IgD-negative memory B cell (primary cell): Measurements from ENCODE around the gene GSX1. TPM values are rescaled to one million over a fixed set of nuclear protein-coding genes. Genes with fewer than 3 reads are reported as not detected.
"Not testable (repeated sequence)": the region's sequence is repeated elsewhere in the genome, so short reads cannot be mapped to it uniquely, and the experiment has no call there.

Experiments
- H3K27ac Mint-ChIP-seq, 3 donors: one replicate each; pipeline ENCODE4 v1.8.0; 2020 to 2022; ENCODE audit warnings: mild to moderate bottlenecking in 3 of 3, mixed read lengths in 3 of 3, moderate library complexity in 1 of 3
- H3K27me3 Mint-ChIP-seq: one replicate; pipeline ENCODE4 v1.8.0; 2021; ENCODE audit warnings: mixed read lengths
- H3K36me3 Mint-ChIP-seq: one replicate; pipeline ENCODE4 v1.8.0; 2020; ENCODE audit warnings: mild to moderate bottlenecking, mixed read lengths
- H3K4me1 Mint-ChIP-seq, 3 donors: one replicate each; pipeline ENCODE4 v1.8.0; 2020 to 2022; ENCODE audit warnings: mixed read lengths in 3 of 3, mild to moderate bottlenecking in 1 of 3
- H3K4me3 Mint-ChIP-seq, 4 donors: one replicate each; pipeline ENCODE4 v1.8.0; 2020 to 2022; ENCODE audit warnings: mild to moderate bottlenecking in 4 of 4, mixed read lengths in 4 of 4, moderate library complexity in 3 of 4
- H3K9me3 Mint-ChIP-seq, 3 donors: one replicate each; pipeline ENCODE4 v1.8.0; 2020 to 2021; ENCODE audit warnings: mixed read lengths in 3 of 3, mild to moderate bottlenecking in 1 of 3
- polyA plus RNA-seq: library from polyadenylated mRNA; unstranded; fragments of 300-500 nt; fragmentation: Illumina TruSeq; gene quantifications from one replicate; pipeline ENCODE4 v1.2.3, GENCODE V29; 2021

The GSX1 gene
- polyA plus RNA-seq, 1 donor from 2014 or later, result not detected

DNA sequence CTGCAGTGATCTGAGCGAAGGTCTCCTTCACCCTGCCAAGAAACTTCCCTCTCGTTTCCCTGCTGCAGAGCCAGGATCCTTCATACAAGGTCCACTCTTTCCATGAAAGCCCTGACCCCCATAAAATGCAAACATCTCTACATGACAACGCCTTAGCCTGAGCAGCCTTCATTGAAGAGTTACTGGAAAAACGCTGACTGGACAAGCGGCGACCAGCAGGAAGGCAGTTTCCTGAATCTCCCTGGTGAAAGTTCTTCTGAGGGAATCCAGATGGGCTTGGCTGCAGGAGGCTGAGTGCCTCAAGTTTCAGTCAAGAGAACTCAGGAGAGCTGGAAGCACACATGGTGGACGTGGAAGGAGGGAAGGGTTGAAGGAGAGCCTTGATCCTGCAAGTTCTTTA, 17.7 kb downstream of the GSX1 start:
- H3K4me1 Mint-ChIP-seq, result peaks cover 0 to 2% (median 0%) of the 10 kb centered on the region in 3 donors
- H3K4me3 Mint-ChIP-seq, result no peak overlapping the region
- H3K27me3 Mint-ChIP-seq, result peaks cover 24% of the 10 kb centered on the region
- H3K27ac Mint-ChIP-seq, result no peak overlapping the region
- no peaks in the 10 kb centered on the region for H3K36me3 Mint-ChIP-seq
- H3K9me3 Mint-ChIP-seq, result no peaks in the 10 kb centered on the region

DNA sequence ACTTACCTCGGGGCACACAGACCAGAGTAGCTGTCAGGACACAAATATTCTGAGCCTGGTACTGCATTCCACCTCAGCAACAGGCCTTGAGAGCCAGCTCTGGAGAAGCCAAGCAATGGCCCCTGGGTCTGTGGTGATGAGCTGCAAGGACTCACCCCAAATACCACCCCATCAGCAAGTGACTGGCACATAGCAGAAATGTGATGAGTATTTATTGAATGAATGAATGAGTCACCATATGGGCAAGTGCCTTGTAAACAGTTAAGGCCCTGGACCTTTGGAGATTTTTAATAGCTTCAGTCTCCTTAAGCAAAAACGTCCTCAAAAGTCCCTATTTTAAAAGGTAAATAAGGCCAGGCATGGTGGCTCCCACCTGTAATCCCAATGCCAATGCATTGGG, 18.2 kb downstream of the GSX1 start:
- Mint-ChIP-seq H3K4me1 (peaks cover 0 to 2% (median 0%) of the 10 kb centered on the region in 3 donors), H3K27me3 (peaks cover 24% of the 10 kb centered on the region), H3K4me3 (no peak overlapping the region), H3K36me3 (no peaks in the 10 kb centered on the region), H3K9me3 (no peaks in the 10 kb centered on the region), H3K27ac (no peak overlapping the region)

DNA sequence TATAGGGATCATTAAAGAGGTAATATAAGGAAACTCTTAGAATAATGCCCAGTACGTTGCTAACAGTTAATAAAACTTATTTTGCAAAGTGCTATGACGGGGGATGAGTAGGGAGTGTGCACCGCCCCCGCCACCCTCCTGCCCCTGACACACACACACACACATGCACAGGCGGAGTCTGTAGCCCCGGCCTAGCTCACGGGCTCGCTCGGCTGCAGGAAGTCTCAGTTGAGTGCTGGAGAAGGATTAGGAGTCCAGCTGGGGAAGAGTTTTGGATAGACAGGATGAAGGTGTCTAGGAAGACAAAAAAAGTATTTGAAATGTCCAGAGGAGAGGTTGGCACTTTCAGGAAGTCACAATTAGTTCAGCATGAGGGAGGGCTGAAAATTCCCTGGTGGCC, 21.5 kb downstream of the GSX1 start:
- H3K27me3 Mint-ChIP-seq, result peaks cover 31% of the 10 kb centered on the region
- H3K4me3 Mint-ChIP-seq, result no peak overlapping the region

DNA sequence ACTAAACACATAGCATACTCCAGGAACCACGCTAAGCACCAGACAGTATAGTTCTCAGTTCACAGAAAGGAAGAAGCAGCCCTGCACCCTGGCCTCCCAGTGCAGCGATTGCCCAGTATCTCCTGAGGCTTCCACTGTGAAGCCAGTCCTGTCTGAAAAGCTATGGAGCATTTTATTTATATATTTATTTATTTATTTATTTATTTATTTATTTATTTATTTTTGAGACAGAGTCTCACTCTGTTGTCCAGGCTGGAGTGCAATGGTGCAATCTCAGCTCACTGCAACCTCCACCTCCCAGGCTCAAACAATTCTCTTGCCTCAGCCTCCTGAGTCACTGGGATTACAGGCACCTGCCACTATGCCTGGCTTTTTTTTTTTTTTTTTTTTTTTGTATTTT, 25.5 kb downstream of the GSX1 start:
- not testable (repeated sequence) for H3K9me3 Mint-ChIP-seq, H3K4me3 Mint-ChIP-seq, H3K36me3 Mint-ChIP-seq, H3K4me1 Mint-ChIP-seq, H3K27ac Mint-ChIP-seq
- peaks cover 40% of the 10 kb centered on the region for H3K27me3 Mint-ChIP-seq

More for the DNA sequence above, 21.5 kb downstream of the GSX1 start:
- Mint-ChIP-seq H3K9me3 (peaks cover 0 to 1% (median 0%) of the 10 kb centered on the region in 3 donors), H3K4me1 (peaks cover 0 to 2% (median 0%) of the 10 kb centered on the region in 3 donors), H3K36me3 (no peaks in the 10 kb centered on the region), H3K27ac (no peak overlapping the region)

DNA sequence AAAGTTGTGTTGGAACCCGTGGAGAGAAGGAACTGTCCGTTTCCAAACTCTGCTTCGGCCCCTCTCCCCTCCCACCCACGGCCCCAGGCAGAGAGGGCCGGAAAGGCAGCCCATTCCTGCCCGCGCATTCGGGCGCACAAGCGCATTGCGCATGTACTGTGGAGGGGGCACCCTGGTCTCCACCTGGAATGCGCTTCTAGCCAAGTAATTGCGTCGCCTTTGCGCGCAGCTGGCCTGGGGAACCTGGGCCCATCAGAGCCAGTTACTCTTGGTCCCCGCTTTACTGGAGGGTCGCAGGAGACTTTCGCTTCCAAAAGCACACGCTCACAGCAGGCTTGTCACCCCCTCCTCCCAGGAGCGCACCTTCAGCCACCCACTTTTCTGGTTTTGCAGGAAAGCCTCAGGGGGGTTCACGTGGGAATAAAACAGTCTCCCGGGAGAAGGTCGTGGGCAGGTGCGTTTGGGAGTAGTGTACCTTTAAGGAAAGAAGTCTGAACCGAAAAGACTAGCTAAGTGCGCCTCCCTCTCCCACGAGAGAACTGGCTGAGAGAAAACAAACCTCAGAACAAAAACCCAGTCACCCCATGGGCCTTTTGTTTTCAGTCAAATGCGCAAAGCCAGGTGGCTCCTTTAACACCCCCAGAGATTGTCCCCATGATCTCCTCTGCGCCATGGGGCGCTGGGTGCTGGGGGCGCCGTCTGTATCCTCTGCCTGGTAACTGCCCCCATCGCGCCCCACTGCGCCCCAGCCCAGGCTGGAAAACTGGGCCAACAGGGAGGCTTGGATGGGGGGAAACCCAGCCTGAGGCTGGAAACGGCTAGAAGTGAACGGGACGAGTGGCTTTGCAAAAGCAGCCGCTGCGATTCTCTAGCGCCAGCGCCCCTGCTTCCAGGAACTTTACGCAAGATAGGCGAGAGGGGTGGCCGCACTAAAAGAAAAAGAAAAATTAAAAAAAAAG, 28.5 kb downstream of the GSX1 start:
- peaks cover 0 to 2% (median 0%) of the 10 kb centered on the region in 3 donors for H3K4me1 Mint-ChIP-seq

DNA sequence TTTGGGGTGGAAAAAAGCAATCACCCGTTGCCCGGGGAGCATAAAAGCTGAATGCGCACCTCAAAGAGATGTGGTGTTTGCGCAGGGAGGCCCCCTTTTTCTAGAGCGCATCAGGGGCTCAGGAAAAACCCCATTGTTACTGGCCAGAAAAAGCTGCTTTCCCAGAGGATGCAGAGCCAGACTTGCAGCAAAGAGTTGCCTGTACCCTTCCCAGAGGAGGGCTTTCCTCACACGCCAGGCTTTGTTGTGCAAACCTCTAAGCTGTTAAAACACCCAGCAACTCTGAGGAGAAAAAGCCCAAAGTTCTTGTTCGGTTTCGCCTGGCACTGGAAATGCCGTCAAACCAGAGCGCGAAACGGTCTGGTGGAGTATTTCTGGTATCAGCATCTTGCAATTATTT, 29.3 kb downstream of the GSX1 start:
- Mint-ChIP-seq H3K4me1 (peaks cover 0 to 2% (median 0%) of the 10 kb centered on the region in 3 donors), H3K27ac (peak overlapping the region in 2 of 3 donors; percentile 14 to 39), H3K4me3 (no peak overlapping the region), H3K27me3 (peaks cover 46% of the 10 kb centered on the region), H3K36me3 (no peaks in the 10 kb centered on the region), H3K9me3 (peaks cover 0 to 1% (median 0%) of the 10 kb centered on the region in 3 donors)

More for the DNA sequence above, 28.5 kb downstream of the GSX1 start:
- Mint-ChIP-seq H3K27ac (no peak overlapping the region), H3K9me3 (peaks cover 0 to 1% (median 0%) of the 10 kb centered on the region in 3 donors), H3K27me3 (peaks cover 45% of the 10 kb centered on the region), H3K4me3 (no peak overlapping the region), H3K36me3 (no peaks in the 10 kb centered on the region)

DNA sequence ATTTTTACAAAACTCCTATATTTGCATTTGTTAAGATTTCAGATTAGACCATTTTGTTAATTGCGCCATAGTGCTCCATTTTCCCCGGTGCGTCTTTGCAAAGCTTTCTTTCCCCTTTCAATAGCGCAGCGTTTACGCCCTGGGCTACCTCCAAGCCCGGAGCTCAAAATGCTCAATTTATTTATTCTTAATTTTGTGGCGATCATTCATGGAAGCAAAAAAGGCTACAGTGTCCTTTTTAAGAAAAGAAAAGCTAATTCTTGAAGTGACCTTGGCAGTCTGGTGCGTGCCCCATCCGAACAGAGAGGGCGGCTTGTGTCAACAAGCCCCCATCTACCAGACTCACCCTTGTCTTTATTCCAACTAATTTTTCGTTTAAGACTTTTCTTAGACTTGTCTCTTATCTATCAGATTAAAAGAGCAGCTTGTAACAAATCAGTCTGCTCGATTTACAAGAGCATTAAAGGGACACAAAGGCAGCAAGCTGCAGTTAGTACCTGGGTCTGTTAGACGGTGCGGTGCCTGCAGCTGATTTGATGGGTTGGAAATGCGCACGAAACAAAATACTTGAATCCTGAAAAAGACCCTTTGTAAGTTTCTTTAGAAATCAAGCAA, 30.1 kb downstream of the GSX1 start:
- no peaks in the 10 kb centered on the region for H3K36me3 Mint-ChIP-seq
- peaks cover 0 to 1% (median 0%) of the 10 kb centered on the region in 3 donors for H3K9me3 Mint-ChIP-seq
- H3K4me1 Mint-ChIP-seq, result peaks cover 0 to 2% (median 0%) of the 10 kb centered on the region in 3 donors
- no peak overlapping the region for H3K4me3 Mint-ChIP-seq
- H3K27me3 Mint-ChIP-seq, result peaks cover 46% of the 10 kb centered on the region
- H3K27ac Mint-ChIP-seq, result peak overlapping the region in 2 of 3 donors; percentile 19 to 39

DNA sequence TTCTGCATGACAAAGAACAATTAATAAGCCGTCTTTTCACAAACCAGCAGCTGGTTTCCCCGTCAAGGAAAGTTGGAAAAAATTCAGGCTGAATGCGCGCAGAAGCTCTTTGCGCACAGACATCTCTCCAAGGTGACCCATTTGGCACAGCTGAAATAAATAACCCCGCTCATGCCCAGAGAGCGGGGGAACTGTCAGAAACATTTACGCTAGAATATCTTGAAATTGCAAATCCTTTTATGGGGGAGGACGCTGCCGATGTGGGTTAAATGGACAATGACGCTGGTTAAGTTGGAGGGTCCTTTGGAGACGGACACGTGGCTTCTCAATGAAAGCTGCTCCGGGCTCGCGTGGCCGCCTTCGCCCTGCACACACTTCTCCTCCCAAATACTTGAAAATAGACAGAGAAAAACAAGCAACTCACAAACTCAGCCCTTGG, 30.6 kb downstream of the GSX1 start:
- H3K36me3 Mint-ChIP-seq, result no peaks in the 10 kb centered on the region
- H3K27ac Mint-ChIP-seq, result no peak overlapping the region
- H3K27me3 Mint-ChIP-seq, result peaks cover 44% of the 10 kb centered on the region
- no peaks in the 10 kb centered on the region for H3K9me3 Mint-ChIP-seq
- peaks cover 0 to 2% (median 0%) of the 10 kb centered on the region in 3 donors for H3K4me1 Mint-ChIP-seq
- no peak overlapping the region for H3K4me3 Mint-ChIP-seq

DNA sequence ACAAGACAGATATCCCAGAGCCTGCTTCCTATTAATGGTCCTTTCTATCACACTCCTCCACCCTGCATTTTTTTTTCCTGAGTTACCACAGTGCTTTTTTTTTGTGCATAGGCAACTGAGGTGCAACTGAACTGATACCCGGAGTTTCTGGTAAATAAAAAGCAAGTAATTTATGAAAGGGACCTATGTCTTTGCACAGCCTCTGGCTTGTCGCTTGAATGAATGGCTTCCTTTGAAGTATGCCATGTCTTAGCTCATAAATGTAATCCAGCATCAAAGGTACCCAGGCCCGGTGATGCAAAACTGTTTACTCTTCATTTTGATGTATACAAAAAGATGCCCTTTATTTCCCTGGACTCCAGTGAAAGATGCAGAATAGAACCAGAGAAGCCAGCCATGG, 31.8 kb downstream of the GSX1 start:
- Mint-ChIP-seq H3K27me3 (peaks cover 41% of the 10 kb centered on the region), H3K4me1 (peaks cover 0 to 2% (median 0%) of the 10 kb centered on the region in 3 donors), H3K36me3 (no peaks in the 10 kb centered on the region), H3K9me3 (no peaks in the 10 kb centered on the region), H3K4me3 (no peak overlapping the region), H3K27ac (no peak overlapping the region)

DNA sequence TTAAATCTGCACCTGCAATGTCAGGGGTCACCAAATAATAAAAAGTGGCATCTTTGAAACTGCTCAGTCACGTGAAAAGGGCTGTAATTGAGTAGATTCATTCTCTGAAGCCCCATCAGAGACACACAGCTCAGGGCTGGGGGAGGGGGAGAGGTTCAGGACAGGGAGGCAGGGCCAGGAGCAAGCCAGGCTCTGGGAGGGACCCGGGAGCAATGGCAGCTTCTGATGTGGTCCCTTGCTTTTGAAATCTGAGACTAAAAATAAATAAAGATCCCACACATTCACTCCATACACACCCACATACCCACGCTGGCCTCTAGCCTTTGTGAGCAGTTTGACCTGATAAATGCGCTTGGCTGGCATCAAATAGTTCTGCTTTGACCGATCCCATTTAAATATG, 32.8 kb downstream of the GSX1 start:
- Mint-ChIP-seq H3K36me3 (no peaks in the 10 kb centered on the region), H3K4me3 (no peak overlapping the region), H3K9me3 (no peaks in the 10 kb centered on the region), H3K27me3 (peaks cover 38% of the 10 kb centered on the region), H3K4me1 (peaks cover 0 to under 1% (median 0%) of the 10 kb centered on the region in 3 donors), H3K27ac (no peak overlapping the region)

DNA sequence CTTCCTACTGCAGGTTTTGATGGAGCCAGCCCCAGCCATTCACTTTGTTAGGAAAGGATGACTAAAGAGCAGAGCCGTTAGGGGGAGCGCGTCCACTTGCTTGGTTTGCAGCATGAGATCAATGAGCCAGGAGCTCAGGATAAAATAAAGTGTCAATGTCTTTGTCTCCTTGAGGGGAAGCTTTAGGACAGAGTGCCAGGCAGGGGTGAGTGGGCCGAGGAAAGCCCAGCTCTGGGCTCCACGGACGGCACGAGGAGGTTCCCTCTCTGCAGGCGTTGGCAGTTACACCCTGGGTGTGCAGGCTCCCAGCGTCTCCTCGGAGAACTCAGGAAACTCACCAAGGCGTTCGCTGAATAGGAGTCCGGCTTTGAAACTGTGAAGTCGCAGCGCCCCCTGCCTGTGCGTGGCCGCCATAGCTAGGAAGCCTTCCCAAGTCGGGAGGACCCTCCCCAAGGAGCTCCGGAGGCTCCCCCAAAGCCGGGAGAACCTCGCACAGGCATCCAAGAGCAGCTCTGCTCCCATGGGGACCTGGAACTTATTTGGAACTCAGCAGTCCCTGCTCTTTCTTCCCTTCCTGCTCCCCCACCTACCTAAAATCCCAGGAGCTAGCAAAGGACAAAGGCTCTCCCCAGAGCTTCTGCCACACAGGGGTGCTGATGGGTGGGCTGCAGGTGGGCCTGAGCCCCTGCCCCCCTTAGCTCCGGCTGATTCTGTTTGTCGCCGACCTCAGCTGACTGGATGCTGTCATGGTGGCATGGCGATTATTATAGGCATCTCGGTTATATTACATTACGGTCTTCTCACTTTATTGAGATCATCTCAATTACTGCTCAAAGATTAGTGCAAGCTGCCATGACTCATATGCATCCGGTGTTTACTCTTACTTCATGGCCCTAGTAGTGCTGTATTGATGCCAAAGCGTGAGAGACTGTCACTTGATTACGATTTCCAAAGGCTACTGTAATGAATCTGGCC, 34.4 kb downstream of the GSX1 start:
- Mint-ChIP-seq H3K9me3 (no peaks in the 10 kb centered on the region), H3K27ac (peak overlapping the region in 2 of 3 donors; percentile 44 to 46), H3K4me3 (peak overlapping the region in 3 of 4 donors; percentile 1 to 51 (median 27)), H3K4me1 (peaks cover 0 to 3% (median 0%) of the 10 kb centered on the region in 3 donors), H3K27me3 (peaks cover 39% of the 10 kb centered on the region), H3K36me3 (no peaks in the 10 kb centered on the region)

DNA sequence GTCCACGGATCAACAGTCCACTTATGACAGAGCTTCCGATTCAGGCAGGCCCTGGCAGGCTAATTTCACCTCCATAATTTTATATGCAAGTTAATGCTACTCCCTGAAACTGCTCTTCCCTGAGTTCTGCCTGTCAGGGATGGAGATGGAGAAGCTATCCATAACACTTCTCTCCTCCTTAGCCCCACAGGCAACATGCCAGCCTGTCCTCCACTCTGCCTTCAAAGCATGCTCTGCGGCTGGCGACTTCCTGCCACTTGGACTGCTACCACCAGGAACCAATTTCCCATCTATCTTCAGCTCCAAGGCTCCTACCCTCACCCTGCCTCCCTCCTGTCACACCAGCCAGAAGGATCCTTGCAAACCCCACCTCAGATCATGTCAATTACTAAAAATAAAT, 35.4 kb downstream of the GSX1 start:
- Mint-ChIP-seq H3K27ac (peak overlapping the region in 1 of 3 donors; percentile 30), H3K36me3 (no peaks in the 10 kb centered on the region), H3K4me1 (peaks cover 0 to 3% (median 0%) of the 10 kb centered on the region in 3 donors), H3K9me3 (no peaks in the 10 kb centered on the region), H3K4me3 (no peak overlapping the region), H3K27me3 (peaks cover 35% of the 10 kb centered on the region)

DNA sequence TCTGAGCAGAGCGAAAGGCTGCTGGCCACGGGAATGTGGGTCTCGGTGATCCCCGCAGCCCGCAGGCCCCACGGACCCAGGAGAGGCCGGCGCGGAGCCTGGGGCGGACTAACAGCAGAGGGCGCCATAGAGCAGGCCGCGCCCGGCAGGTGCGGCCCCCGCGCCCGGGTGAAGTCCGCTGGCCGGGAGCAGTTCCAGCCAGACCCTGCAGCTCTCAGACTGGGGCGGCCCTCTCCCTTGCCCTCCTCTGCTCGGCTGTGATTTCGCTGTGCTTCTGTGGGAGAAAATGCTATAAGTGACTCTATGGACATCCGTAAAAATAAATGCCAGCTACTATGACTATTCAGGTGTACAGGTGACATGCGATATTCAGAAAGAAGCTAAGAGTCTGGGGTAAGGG, 37.7 kb downstream of the GSX1 start:
- no peaks in the 10 kb centered on the region for H3K36me3 Mint-ChIP-seq
- H3K4me1 Mint-ChIP-seq, result peaks cover 0 to 3% (median 0%) of the 10 kb centered on the region in 3 donors
- peak overlapping the region in 2 of 4 donors; percentile 57 to 77 for H3K4me3 Mint-ChIP-seq
- H3K27me3 Mint-ChIP-seq, result peaks cover 21% of the 10 kb centered on the region
- H3K9me3 Mint-ChIP-seq, result no peaks in the 10 kb centered on the region
- H3K27ac Mint-ChIP-seq, result no peak overlapping the region

DNA sequence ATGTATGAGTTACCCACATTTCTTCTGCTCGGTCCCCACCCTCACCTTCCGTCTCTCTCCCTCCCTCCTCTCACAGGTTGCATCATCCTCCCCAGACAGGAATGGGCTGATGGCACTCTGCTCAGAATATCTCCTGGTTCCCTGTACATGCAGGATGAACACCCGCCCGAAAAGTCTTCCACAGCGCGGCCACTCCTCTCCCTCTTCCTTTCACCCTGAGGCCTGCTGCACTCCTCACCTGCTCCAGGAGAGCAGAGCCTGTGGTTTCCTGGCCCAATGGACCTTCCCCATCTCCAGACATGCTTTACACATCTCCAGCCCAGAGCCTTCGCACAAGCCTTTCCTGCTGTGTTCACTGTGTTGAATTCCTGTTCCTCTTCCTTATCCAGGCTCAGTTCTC, 40.9 kb downstream of the GSX1 start:
- Mint-ChIP-seq H3K9me3 (no peaks in the 10 kb centered on the region), H3K27me3 (peaks cover 20% of the 10 kb centered on the region), H3K4me1 (peaks cover 0 to 3% (median 0%) of the 10 kb centered on the region in 3 donors), H3K4me3 (no peak overlapping the region), H3K27ac (no peak overlapping the region), H3K36me3 (no peaks in the 10 kb centered on the region)
